K562 (cell line): Measurements from ENCODE around the gene HEPHL1. TPM values are rescaled to one million over a fixed set of nuclear protein-coding genes. Genes with fewer than 3 reads are reported as not detected.

Source experiments
- BRF1 ChIP-seq: IDR thresholded peaks from 3 replicates; pipeline ENCODE4 v1.6.1; 2011; ENCODE audit warnings: borderline replicate concordance, mild to moderate bottlenecking; ENCODE audit not compliant: insufficient read length; ENCODE audit errors: extremely low read depth
- HDAC8 ChIP-seq: fragments of 450-650 bp; IDR thresholded peaks from 2 replicates; pipeline ENCODE4 v1.6.1; 2016; ENCODE audit warnings: mild to moderate bottlenecking, missing genetic modification characterization, moderate library complexity, missing compliant biosample characterization
- NELFE ChIP-seq: IDR thresholded peaks from 2 replicates; pipeline ENCODE4 v1.6.1; 2011; ENCODE audit warnings: mild to moderate bottlenecking; ENCODE audit not compliant: insufficient read depth, insufficient read length
- PRPF4 ChIP-seq: fragments of 200-400 bp; formaldehyde crosslinking; IDR thresholded peaks from one replicate; pipeline ENCODE4 v1.6.1; 2017; ENCODE audit warnings: low read length, low read depth, mild to moderate bottlenecking; ENCODE audit not compliant: insufficient read depth, poor library complexity, severe bottlenecking
- RBM22 ChIP-seq: fragments of 200-400 bp; formaldehyde crosslinking; IDR thresholded peaks from 2 replicates; pipeline ENCODE4 v1.6.1; 2018; ENCODE audit warnings: low read length, low read depth; ENCODE audit not compliant: poor library complexity, severe bottlenecking
- RUNX1 ChIP-seq: sonication (generic); IDR thresholded peaks from 2 replicates; pipeline ENCODE4 v1.6.1; 2016; ENCODE audit warnings: antibody characterized with exemption, low read depth
- SMAD4 ChIP-seq: fragments of 250-450 bp; sonication (Bioruptor Pico); conservative IDR thresholded peaks from 2 replicates; pipeline ENCODE4 v1.8.0; 2021; ENCODE audit warnings: inconsistent platforms, mild to moderate bottlenecking, moderate library complexity
- SRF ChIP-seq, 2 experiments: fragments of 250-450, 450-650 bp in 1 of 2; sonication (Bioruptor Pico) in 1 of 2; sonication (generic) in 1 of 2; formaldehyde crosslinking; IDR thresholded peaks; 2 replicates each; pipeline versions ENCODE4 v1.5.0 to v1.5.1; 2020 to 2022; ENCODE audit warnings: mild to moderate bottlenecking in 1 of 2, missing genetic modification reagents in 1 of 2
- TAF9B ChIP-seq: fragments of 450-650 bp; IDR thresholded peaks from 2 replicates; pipeline ENCODE4 v1.6.1; 2018; ENCODE audit warnings: mild to moderate bottlenecking; ENCODE audit not compliant: partially characterized antibody
- TSC22D4 ChIP-seq: fragments of 450-650 bp; IDR thresholded peaks from 2 replicates; pipeline ENCODE4 v1.6.1; 2016; ENCODE audit warnings: missing genetic modification characterization, missing biosample characterization, control low read depth
- YY1 ChIP-seq, 3 experiments: IDR thresholded peaks; 2 replicates each; pipeline ENCODE4 v1.6.1; 2011; ENCODE audit warnings: low read length in 2 of 3, mild to moderate bottlenecking in 2 of 3, moderate library complexity in 2 of 3, borderline replicate concordance in 1 of 3, control low read depth in 1 of 3, low read depth in 1 of 3; ENCODE audit not compliant: insufficient read depth in 3 of 3, insufficient replicate concordance in 2 of 3, control insufficient read depth in 1 of 3, insufficient read length in 1 of 3; ENCODE audit errors: extremely low read depth in 1 of 3
- ZC3H8 ChIP-seq: fragments of 450-650 bp; IDR thresholded peaks from 2 replicates; pipeline ENCODE4 v1.6.1; 2017
- ZNF589 ChIP-seq: fragments of 200-800 bp; sonication (Bioruptor generic); IDR thresholded peaks from 2 replicates; pipeline ENCODE4 v1.6.1; 2016; ENCODE audit warnings: low read depth, missing genetic modification characterization, missing compliant biosample characterization
- ZNF717 ChIP-seq: fragments of 250-450 bp; sonication (Bioruptor Pico); IDR thresholded peaks from 2 replicates; pipeline ENCODE4 v1.5.0; 2021
- polyA plus RNA-seq, 8 experiments: library from polyadenylated mRNA; depleted of rRNA in 4 of 8; stranded (reverse) in 5 of 8; unstranded in 3 of 8; fragments of >200 nt; fragmentation: Nextera tagmentation in 2 of 8; fragmentation: Illumina TruSeq in 1 of 8; extraction: Ambion mirVana in 2 of 8; extraction: Trizol in 1 of 8; gene quantifications; 2 replicates each; pipeline versions ENCODE4 v1.2.1 to v1.2.3, GENCODE V29; 2011 to 2014; ENCODE audit warnings: inconsistent platforms in 1 of 8, missing spikeins in 1 of 8
- total RNA-seq, 7 experiments: library from RNA; depleted of rRNA in 6 of 7; stranded (reverse); fragments of >200 nt in 6 of 7; fragmentation: Illumina TruSeq in 2 of 7; extraction: Trizol in 2 of 7; gene quantifications; 2 replicates each; pipeline versions ENCODE4 v1.2.1 to v1.2.3, GENCODE V29; 2011 to 2021; ENCODE audit warnings: low replicate concordance in 1 of 7
- TF ChIP-seq, protein P1 (sequence below), 2 experiments: IDR thresholded peaks; 2 replicates each; pipeline ENCODE4 v1.6.1; 2012; ENCODE audit warnings: improper control_type of control experiment in 2 of 2, low read depth in 2 of 2, low read length in 2 of 2, borderline replicate concordance in 1 of 2
- TF ChIP-seq, protein P2 (sequence below): IDR thresholded peaks from 2 replicates; pipeline ENCODE4 v1.6.1; 2016; ENCODE audit warnings: missing genetic modification characterization, missing compliant biosample characterization
- TF ChIP-seq, protein P3 (sequence below): fragments of 250-450 bp; sonication (Bioruptor Pico); IDR thresholded peaks from 2 replicates; pipeline ENCODE4 v1.4.0; 2020

The HEPHL1 gene
- total and polyA plus RNA-seq, 9 of the 15 experiments (the other 6 are each of a cell fraction or from before 2014, with no cell fraction given), result 0.01 TPM; not detected in 8

DNA sequence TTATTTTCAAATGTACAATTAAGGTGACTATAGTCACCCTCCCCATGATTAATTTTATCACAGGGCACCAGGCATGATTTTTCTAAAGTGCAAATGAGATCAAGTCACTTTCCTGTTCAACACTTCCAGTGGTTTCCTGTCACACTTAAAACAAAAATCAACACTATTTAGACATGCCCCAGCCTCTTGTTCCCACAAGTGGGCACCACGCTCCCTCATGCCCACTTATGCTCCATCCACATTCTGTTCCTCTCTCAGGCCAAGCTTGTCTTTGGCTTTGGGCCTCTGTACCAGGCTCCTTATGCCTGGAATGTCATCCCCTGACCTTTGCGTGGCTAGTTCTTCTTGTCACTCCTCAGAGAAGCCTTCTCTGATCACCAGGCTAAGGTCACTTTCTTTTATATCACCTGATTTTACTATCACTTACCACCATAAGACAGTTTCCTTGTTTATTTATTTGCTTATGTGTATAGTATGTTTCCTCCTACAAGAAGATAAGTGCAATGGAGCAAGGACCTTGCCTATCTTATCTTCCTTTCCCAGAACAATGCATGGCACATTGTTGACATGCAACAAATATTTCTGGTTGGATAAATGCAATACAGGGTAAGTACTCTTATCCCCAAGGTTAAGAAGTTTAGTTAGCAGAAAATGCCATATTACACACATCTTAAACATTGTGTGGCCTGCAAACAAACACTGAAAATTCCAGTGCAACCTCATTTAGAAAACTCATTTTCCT, 56.6 kb downstream of the HEPHL1 start (continued):
- no peak for TF ChIP-seq ZC3H8
- no peak for TF ChIP-seq BRF1
- TF ChIP-seq, protein P1, sequence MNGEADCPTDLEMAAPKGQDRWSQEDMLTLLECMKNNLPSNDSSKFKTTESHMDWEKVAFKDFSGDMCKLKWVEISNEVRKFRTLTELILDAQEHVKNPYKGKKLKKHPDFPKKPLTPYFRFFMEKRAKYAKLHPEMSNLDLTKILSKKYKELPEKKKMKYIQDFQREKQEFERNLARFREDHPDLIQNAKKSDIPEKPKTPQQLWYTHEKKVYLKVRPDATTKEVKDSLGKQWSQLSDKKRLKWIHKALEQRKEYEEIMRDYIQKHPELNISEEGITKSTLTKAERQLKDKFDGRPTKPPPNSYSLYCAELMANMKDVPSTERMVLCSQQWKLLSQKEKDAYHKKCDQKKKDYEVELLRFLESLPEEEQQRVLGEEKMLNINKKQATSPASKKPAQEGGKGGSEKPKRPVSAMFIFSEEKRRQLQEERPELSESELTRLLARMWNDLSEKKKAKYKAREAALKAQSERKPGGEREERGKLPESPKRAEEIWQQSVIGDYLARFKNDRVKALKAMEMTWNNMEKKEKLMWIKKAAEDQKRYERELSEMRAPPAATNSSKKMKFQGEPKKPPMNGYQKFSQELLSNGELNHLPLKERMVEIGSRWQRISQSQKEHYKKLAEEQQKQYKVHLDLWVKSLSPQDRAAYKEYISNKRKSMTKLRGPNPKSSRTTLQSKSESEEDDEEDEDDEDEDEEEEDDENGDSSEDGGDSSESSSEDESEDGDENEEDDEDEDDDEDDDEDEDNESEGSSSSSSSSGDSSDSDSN (IDR thresholded peaks at IDR 0.05; ENCODE audit: borderline replicate concordance in 1 of 2, low read depth in 2 of 2, low read length in 2 of 2), result no peak
- TF ChIP-seq RBM22, result no peak
- no peak for TF ChIP-seq NELFE
- no peak for TF ChIP-seq ZNF717 (CRISPR knock-in tag)
- peak; percentile 52; the same call in 1 of the 2 replicates for TF ChIP-seq ZNF589 (CRISPR knock-in tag)
- TF ChIP-seq, protein P2, sequence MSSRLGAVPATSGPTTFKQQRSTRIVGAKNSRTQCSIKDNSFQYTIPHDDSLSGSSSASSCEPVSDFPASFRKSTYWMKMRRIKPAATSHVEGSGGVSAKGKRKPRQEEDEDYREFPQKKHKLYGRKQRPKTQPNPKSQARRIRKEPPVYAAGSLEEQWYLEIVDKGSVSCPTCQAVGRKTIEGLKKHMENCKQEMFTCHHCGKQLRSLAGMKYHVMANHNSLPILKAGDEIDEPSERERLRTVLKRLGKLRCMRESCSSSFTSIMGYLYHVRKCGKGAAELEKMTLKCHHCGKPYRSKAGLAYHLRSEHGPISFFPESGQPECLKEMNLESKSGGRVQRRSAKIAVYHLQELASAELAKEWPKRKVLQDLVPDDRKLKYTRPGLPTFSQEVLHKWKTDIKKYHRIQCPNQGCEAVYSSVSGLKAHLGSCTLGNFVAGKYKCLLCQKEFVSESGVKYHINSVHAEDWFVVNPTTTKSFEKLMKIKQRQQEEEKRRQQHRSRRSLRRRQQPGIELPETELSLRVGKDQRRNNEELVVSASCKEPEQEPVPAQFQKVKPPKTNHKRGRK (tag), result no peak
- TF ChIP-seq TAF9B, result no peak
- no peak for TF ChIP-seq PRPF4
- TF ChIP-seq SMAD4 (CRISPR knock-in tag), result no peak
- TF ChIP-seq YY1 (IDR thresholded peaks at IDR 0.05; ENCODE audit: borderline replicate concordance in 1 of 3, control insufficient read depth in 1 of 3, extremely low read depth in 1 of 3, insufficient read depth in 3 of 3, insufficient read length in 1 of 3, insufficient replicate concordance in 2 of 3, low read depth in 1 of 3, low read length in 2 of 3), result no peak
- no peak for TF ChIP-seq HDAC8
- no peak for TF ChIP-seq TSC22D4 (tag)
- TF ChIP-seq SRF (CRISPR knock-in tag; IDR thresholded peaks at IDR 0.05), result no peak
- TF ChIP-seq, protein P3, sequence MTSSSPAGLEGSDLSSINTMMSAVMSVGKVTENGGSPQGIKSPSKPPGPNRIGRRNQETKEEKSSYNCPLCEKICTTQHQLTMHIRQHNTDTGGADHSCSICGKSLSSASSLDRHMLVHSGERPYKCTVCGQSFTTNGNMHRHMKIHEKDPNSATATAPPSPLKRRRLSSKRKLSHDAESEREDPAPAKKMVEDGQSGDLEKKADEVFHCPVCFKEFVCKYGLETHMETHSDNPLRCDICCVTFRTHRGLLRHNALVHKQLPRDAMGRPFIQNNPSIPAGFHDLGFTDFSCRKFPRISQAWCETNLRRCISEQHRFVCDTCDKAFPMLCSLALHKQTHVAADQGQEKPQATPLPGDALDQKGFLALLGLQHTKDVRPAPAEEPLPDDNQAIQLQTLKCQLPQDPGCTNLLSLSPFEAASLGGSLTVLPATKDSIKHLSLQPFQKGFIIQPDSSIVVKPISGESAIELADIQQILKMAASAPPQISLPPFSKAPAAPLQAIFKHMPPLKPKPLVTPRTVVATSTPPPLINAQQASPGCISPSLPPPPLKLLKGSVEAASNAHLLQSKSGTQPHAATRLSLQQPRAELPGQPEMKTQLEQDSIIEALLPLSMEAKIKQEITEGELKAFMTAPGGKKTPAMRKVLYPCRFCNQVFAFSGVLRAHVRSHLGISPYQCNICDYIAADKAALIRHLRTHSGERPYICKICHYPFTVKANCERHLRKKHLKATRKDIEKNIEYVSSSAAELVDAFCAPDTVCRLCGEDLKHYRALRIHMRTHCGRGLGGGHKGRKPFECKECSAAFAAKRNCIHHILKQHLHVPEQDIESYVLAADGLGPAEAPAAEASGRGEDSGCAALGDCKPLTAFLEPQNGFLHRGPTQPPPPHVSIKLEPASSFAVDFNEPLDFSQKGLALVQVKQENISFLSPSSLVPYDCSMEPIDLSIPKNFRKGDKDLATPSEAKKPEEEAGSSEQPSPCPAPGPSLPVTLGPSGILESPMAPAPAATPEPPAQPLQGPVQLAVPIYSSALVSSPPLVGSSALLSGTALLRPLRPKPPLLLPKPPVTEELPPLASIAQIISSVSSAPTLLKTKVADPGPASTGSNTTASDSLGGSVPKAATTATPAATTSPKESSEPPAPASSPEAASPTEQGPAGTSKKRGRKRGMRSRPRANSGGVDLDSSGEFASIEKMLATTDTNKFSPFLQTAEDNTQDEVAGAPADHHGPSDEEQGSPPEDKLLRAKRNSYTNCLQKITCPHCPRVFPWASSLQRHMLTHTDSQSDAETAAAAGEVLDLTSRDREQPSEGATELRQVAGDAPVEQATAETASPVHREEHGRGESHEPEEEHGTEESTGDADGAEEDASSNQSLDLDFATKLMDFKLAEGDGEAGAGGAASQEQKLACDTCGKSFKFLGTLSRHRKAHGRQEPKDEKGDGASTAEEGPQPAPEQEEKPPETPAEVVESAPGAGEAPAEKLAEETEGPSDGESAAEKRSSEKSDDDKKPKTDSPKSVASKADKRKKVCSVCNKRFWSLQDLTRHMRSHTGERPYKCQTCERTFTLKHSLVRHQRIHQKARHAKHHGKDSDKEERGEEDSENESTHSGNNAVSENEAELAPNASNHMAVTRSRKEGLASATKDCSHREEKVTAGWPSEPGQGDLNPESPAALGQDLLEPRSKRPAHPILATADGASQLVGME (CRISPR knock-in tag), result no peak
- TF ChIP-seq RUNX1, result no peak
